ENCODE results near the gene RBM18.

- TF ChIP-seq CTCF (IDR thresholded peaks at IDR 0.05) (no peak), EZH2 (IDR thresholded peaks at IDR 0.05; ENCODE audit: borderline replicate concordance, insufficient read depth, low read depth, low read length, poor library complexity, severe bottlenecking) (no peak)
Measured at GRCh38 chr9:122216798-122217418, 47.7 kb downstream of the RBM18 start.
